GM18499 (cell line): Measurements from ENCODE around the gene VAV2.

ENCODE experiments used
- ATAC-seq: cut with Tn5 transposase; IDR thresholded peaks from one replicate; pipeline ENCODE4 v1.9.1; 2021; ENCODE audit warnings: moderate number of reproducible peaks; ENCODE audit not compliant: insufficient read depth, unreplicated experiment

The VAV2 gene

GRCh38 chr9:133729617-133730281, 262.4 kb downstream of the VAV2 start:
- ATAC-seq = no peak

- ATAC-seq = no peak
Measured at GRCh38 chr9:133728856-133729616, 263.1 kb downstream of the VAV2 start.

- ATAC-seq = no peak
Measured at GRCh38 chr9:133727876-133728441, 264.2 kb downstream of the VAV2 start.

- no peak for ATAC-seq
Measured at GRCh38 chr9:133727277-133727875, 264.7 kb downstream of the VAV2 start.

GRCh38 chr9:133726401-133727276, 265.5 kb downstream of the VAV2 start:
- ATAC-seq = no peak

GRCh38 chr9:133725886-133726285, 266.2 kb downstream of the VAV2 start:
- ATAC-seq = no peak

- ATAC-seq = no peak
Measured at GRCh38 chr9:133718563-133719315, 273.4 kb downstream of the VAV2 start.

- ATAC-seq = no peak
Measured at GRCh38 chr9:133717113-133718031, 274.8 kb downstream of the VAV2 start.

GRCh38 chr9:133716564-133717112, 275.5 kb downstream of the VAV2 start:
- ATAC-seq = no peak

- no peak for ATAC-seq
Measured at GRCh38 chr9:133715866-133716563, 276.1 kb downstream of the VAV2 start.

GRCh38 chr9:133715295-133715865, 276.7 kb downstream of the VAV2 start:
- ATAC-seq = no peak

GRCh38 chr9:133714606-133715294, 277.4 kb downstream of the VAV2 start:
- ATAC-seq = no peak

GRCh38 chr9:133713960-133714495, 278.1 kb downstream of the VAV2 start:
- ATAC-seq = no peak

- ATAC-seq = no peak
Measured at GRCh38 chr9:133713150-133713959, 278.8 kb downstream of the VAV2 start.

GRCh38 chr9:133712221-133713100, 279.7 kb downstream of the VAV2 start:
- ATAC-seq = no peak
